B cell (primary cell): Measurements from ENCODE around the gene CLEC2L.

Experiments
- CTCF ChIP-seq: fragments of 200-600 bp; IDR thresholded peaks from one replicate; pipeline ENCODE4 v1.8.0; 2022; ENCODE audit warnings: antibody characterized with exemption, mild to moderate bottlenecking
- EZH2 ChIP-seq: IDR thresholded peaks from 2 replicates; pipeline ENCODE4 v1.6.1; 2012; ENCODE audit warnings: borderline replicate concordance, low read depth, mild to moderate bottlenecking, moderate library complexity, low read length; ENCODE audit not compliant: insufficient read depth, poor library complexity, severe bottlenecking

GRCh38 chr7:139494835-139495579, 28.5 kb upstream of the CLEC2L start:
- no peak for TF ChIP-seq CTCF
- no peak for TF ChIP-seq EZH2
